Endodermal cell (in vitro differentiated cells): ENCODE results near the gene GALR1. TPM values are rescaled to one million over a fixed set of nuclear protein-coding genes. Genes with fewer than 3 reads are reported as not detected.

Experiments
- DNase-seq: peaks from one replicate; pipeline ENCODE4 v3.0.0-alpha.2; 2017
- H3K27ac ChIP-seq: 2 replicates; pipeline ENCODE4 v1.5.1; 2013; ENCODE audit warnings: mild to moderate bottlenecking, low read depth, low read length, moderate library complexity
- H3K27me3 ChIP-seq: 2 replicates; pipeline ENCODE4 v1.6.1; 2013; ENCODE audit warnings: mild to moderate bottlenecking, low read length, moderate library complexity; ENCODE audit not compliant: insufficient read depth, control insufficient read depth, poor library complexity, severe bottlenecking
- H3K36me3 ChIP-seq: 2 replicates; pipeline ENCODE4 v1.7.0; 2013; ENCODE audit warnings: mild to moderate bottlenecking, low read length, moderate library complexity; ENCODE audit not compliant: control insufficient read depth, insufficient read depth
- H3K4me1 ChIP-seq: one replicate; pipeline ENCODE4 v1.7.0; 2013; ENCODE audit warnings: low read length; ENCODE audit not compliant: control insufficient read depth, insufficient read depth
- H3K4me3 ChIP-seq: 2 replicates; pipeline ENCODE4 v1.5.1; 2013; ENCODE audit warnings: mild to moderate bottlenecking, low read length, moderate library complexity
- H3K9ac ChIP-seq: 2 replicates; pipeline ENCODE4 v1.6.1; 2013; ENCODE audit warnings: mild to moderate bottlenecking, low read length, moderate library complexity; ENCODE audit not compliant: poor library complexity, severe bottlenecking; ENCODE audit errors: extremely low read depth
- H3K9me3 ChIP-seq: 2 replicates; pipeline ENCODE4 v1.6.1; 2013; ENCODE audit warnings: mild to moderate bottlenecking, low read length, moderate library complexity; ENCODE audit not compliant: control insufficient read depth
- H3K27ac Mint-ChIP-seq: 2 replicates; pipeline ENCODE4 v1.8.0; 2020; ENCODE audit warnings: mixed read lengths
- H3K27me3 Mint-ChIP-seq: 2 replicates; pipeline ENCODE4 v1.8.0; 2021; ENCODE audit warnings: mild to moderate bottlenecking, mixed read lengths; ENCODE audit not compliant: insufficient read depth
- H3K36me3 Mint-ChIP-seq: 2 replicates; pipeline ENCODE4 v1.8.0; 2020; ENCODE audit warnings: low read depth, mixed read lengths
- H3K4me1 Mint-ChIP-seq: 2 replicates; pipeline ENCODE4 v1.8.0; 2020; ENCODE audit warnings: mixed read lengths
- H3K4me3 Mint-ChIP-seq: 2 replicates; pipeline ENCODE4 v1.8.0; 2020; ENCODE audit warnings: mild to moderate bottlenecking, moderate library complexity, mixed read lengths
- H3K9me3 Mint-ChIP-seq: 2 replicates; pipeline ENCODE4 v1.8.0; 2020; ENCODE audit warnings: mild to moderate bottlenecking, mixed read lengths
- WGBS, 2 experiments: methylation state at CpG; one replicate each; pipeline versions ENCODE4 v1.1.5 to v1.1.7; 2013; ENCODE audit warnings: missing lambda C conversion rate in 2 of 2, mixed read lengths in 1 of 2; ENCODE audit not compliant: insufficient coverage in 1 of 2, insufficient read length in 1 of 2; 5-methylcytosine and 5-hydroxymethylcytosine counted together
- total RNA-seq, 2 donors: library from RNA; stranded (reverse); fragmentation: NEBNext Ultra II Directional in 1 of 2; extraction: Animal tissue kit (Norgen Biotek cat#: 25700) in 1 of 2; gene quantifications; 2 replicates in 1 of 2; 3 replicates in 1 of 2; pipeline ENCODE4 v1.2.1, GENCODE V29; 2021
- TF ChIP-seq, protein P1 (sequence below): fragments of 200-600 bp; sonication (generic); conservative IDR thresholded peaks from 2 replicates; pipeline ENCODE4 v1.5.0; 2021; ENCODE audit warnings: antibody characterized with exemption, mild to moderate bottlenecking

GALR1 gene
- total RNA-seq, 2 donors from 2014 or later: 0.04 TPM; not detected in 1

GRCh38 chr18:77206676-77207374 lies 42.8 kb upstream of the GALR1 start:
- Histone ChIP-seq H3K4me3 (no peak overlapping the region), H3K27ac (no peak overlapping the region), H3K9ac (no peak overlapping the region), H3K27me3 (no peaks in the 10 kb centered on the region), H3K36me3 (no peaks in the 10 kb centered on the region), H3K4me1 (no peaks in the 10 kb centered on the region), H3K9me3 (no peaks in the 10 kb centered on the region)
- WGBS, 2 experiments: 84 to 96% methylated on average over 5 to 10 of the region's 10 CpGs
- no peak for DNase-seq
- peaks cover 2% of the 10 kb centered on the region for H3K27me3 Mint-ChIP-seq
- H3K27ac Mint-ChIP-seq: no peak overlapping the region
- TF ChIP-seq, protein P1, sequence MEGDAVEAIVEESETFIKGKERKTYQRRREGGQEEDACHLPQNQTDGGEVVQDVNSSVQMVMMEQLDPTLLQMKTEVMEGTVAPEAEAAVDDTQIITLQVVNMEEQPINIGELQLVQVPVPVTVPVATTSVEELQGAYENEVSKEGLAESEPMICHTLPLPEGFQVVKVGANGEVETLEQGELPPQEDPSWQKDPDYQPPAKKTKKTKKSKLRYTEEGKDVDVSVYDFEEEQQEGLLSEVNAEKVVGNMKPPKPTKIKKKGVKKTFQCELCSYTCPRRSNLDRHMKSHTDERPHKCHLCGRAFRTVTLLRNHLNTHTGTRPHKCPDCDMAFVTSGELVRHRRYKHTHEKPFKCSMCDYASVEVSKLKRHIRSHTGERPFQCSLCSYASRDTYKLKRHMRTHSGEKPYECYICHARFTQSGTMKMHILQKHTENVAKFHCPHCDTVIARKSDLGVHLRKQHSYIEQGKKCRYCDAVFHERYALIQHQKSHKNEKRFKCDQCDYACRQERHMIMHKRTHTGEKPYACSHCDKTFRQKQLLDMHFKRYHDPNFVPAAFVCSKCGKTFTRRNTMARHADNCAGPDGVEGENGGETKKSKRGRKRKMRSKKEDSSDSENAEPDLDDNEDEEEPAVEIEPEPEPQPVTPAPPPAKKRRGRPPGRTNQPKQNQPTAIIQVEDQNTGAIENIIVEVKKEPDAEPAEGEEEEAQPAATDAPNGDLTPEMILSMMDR: no peak
- no peaks in the 10 kb centered on the region for H3K36me3 Mint-ChIP-seq
- H3K4me3 Mint-ChIP-seq: no peak overlapping the region
- no peaks in the 10 kb centered on the region for H3K4me1 Mint-ChIP-seq
- H3K9me3 Mint-ChIP-seq: no peaks in the 10 kb centered on the region

GRCh38 chr18:77207540-77207939 lies 42.1 kb upstream of the GALR1 start:
- Histone ChIP-seq H3K4me1 (no peaks in the 10 kb centered on the region), H3K27ac (no peak overlapping the region), H3K9ac (no peak overlapping the region), H3K4me3 (no peak overlapping the region), H3K27me3 (no peaks in the 10 kb centered on the region), H3K9me3 (no peaks in the 10 kb centered on the region), H3K36me3 (no peaks in the 10 kb centered on the region)
- WGBS, 2 experiments: 79 to 87% methylated on average over 8 to 10 of the region's 10 CpGs
- H3K27me3 Mint-ChIP-seq: peaks cover 2% of the 10 kb centered on the region
- H3K4me1 Mint-ChIP-seq: no peaks in the 10 kb centered on the region
- no peak overlapping the region for H3K4me3 Mint-ChIP-seq
- H3K9me3 Mint-ChIP-seq: no peaks in the 10 kb centered on the region
- TF ChIP-seq, protein P1: peak; percentile 70
- no peak overlapping the region for H3K27ac Mint-ChIP-seq
- peak; percentile 73 for DNase-seq
- no peaks in the 10 kb centered on the region for H3K36me3 Mint-ChIP-seq

DNA sequence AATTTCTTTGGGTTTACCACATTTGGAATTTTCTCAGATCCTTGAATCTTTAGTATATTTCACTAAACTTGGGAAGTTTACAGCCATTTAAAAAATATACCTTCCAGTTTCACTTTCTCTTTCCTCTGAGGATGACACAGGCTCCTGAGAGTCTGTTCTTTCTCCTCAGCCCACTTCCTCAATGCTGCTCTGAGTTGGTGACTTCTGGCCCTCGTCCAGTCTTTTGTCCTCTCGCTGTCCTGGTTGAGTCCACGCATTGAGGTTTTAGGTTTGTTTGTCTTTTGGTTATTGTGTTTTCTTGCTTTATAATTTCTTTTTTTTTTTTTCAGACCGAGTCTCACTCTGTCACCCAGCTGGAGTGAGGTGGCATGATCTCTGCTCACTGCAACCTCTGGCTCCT lies 40.7 kb upstream of the GALR1 start:
- Mint-ChIP-seq H3K4me3 (no peak overlapping the region), H3K27me3 (peaks cover 2% of the 10 kb centered on the region), H3K36me3 (no peaks in the 10 kb centered on the region), H3K4me1 (no peaks in the 10 kb centered on the region), H3K27ac (no peak overlapping the region), H3K9me3 (no peaks in the 10 kb centered on the region)
- no peaks in the 10 kb centered on the region for H3K9me3 ChIP-seq
- H3K9ac ChIP-seq: no peak overlapping the region
- H3K36me3 ChIP-seq: no peaks in the 10 kb centered on the region
- H3K27ac ChIP-seq: no peak overlapping the region
- no peaks in the 10 kb centered on the region for H3K4me1 ChIP-seq
- H3K27me3 ChIP-seq: no peaks in the 10 kb centered on the region
- TF ChIP-seq, protein P1: no peak
- no peak overlapping the region for H3K4me3 ChIP-seq
- DNase-seq: no peak
- 87% methylated on average over 4 of the region's 4 CpGs; no CpG with 5 or more reads in 1 of the 2 experiments for WGBS, 2 experiments
